CD4-positive, alpha-beta T cell (primary cell): ENCODE results near the gene ZNF765. TPM values are rescaled to one million over a fixed set of nuclear protein-coding genes. Genes with fewer than 3 reads are reported as not detected.
"Not testable (repeated sequence)": the region's sequence is repeated elsewhere in the genome, so short reads cannot be mapped to it uniquely, and the experiment has no call there.

Experiments used
- ATAC-seq: fragments of 200-7000 bp; cut with Tn5 transposase; one replicate; pipeline ENCODE4 v1.10.0; 2022; ENCODE audit warnings: mild to moderate bottlenecking; ENCODE audit not compliant: poor library complexity
- CTCF ChIA-PET: fragments of 350-600 bp; sonication (Branson Sonifier 250); formaldehyde crosslinking; loops from one replicate; lab custom pipeline; 2021; ENCODE audit warnings: antibody characterized with exemption, inconsistent platforms; lab: Charles Lee
- POLR2A ChIA-PET: fragments of 350-600 bp; sonication (Branson Sonifier 250); formaldehyde crosslinking; loops from one replicate; lab custom pipeline; 2021; ENCODE audit warnings: antibody characterized with exemption, inconsistent platforms; lab: Charles Lee
- DNase-seq, 14 experiments: peaks; one replicate each; pipeline ENCODE4 v3.0.0-alpha.2; 2013 to 2020; ENCODE audit warnings: mixed read lengths in 2 of 14
- H3K27ac ChIP-seq, 2 donors: one replicate each; pipeline versions ENCODE4 v1.5.1 to v1.7.0; 2013; ENCODE audit warnings: low read length in 2 of 2, low read depth in 1 of 2, mild to moderate bottlenecking in 1 of 2
- H3K27me3 ChIP-seq, 2 experiments: 1 replicate in 1 of 2; 2 replicates in 1 of 2; pipeline versions ENCODE4 v1.6.1 to v1.7.0; 2013; ENCODE audit warnings: low read length in 2 of 2, control low read depth in 1 of 2, mild to moderate bottlenecking in 1 of 2, moderate library complexity in 1 of 2; ENCODE audit not compliant: insufficient read depth in 2 of 2, control insufficient read depth in 1 of 2
- H3K36me3 ChIP-seq: one replicate; pipeline ENCODE4 v1.6.1; 2013; ENCODE audit warnings: low read length, control low read depth; ENCODE audit not compliant: insufficient read depth
- H3K4me1 ChIP-seq: one replicate; pipeline ENCODE4 v1.6.1; 2013; ENCODE audit warnings: low read length, control low read depth; ENCODE audit not compliant: insufficient read depth
- H3K4me3 ChIP-seq: one replicate; pipeline ENCODE4 v1.5.1; 2013; ENCODE audit warnings: mild to moderate bottlenecking, low read length, moderate library complexity
- H3K9me3 ChIP-seq, 2 experiments: 1 replicate in 1 of 2; 2 replicates in 1 of 2; pipeline versions ENCODE4 v1.6.1 to v1.7.0; 2013; ENCODE audit warnings: low read length in 2 of 2, mild to moderate bottlenecking in 2 of 2, control low read depth in 1 of 2, moderate library complexity in 1 of 2; ENCODE audit not compliant: control insufficient read depth in 1 of 2, insufficient read depth in 1 of 2
- H3K27ac Mint-ChIP-seq: one replicate; pipeline ENCODE4 v1.8.0; 2020; ENCODE audit warnings: mixed read lengths
- H3K27me3 Mint-ChIP-seq: one replicate; pipeline ENCODE4 v1.8.0; 2021; ENCODE audit warnings: mixed read lengths
- H3K36me3 Mint-ChIP-seq: one replicate; pipeline ENCODE4 v1.8.0; 2021; ENCODE audit warnings: low read depth, mixed read lengths
- H3K4me1 Mint-ChIP-seq: one replicate; pipeline ENCODE4 v1.8.0; 2021; ENCODE audit warnings: low read depth, mixed read lengths
- H3K4me3 Mint-ChIP-seq: one replicate; pipeline ENCODE4 v1.8.0; 2020; ENCODE audit warnings: mild to moderate bottlenecking, mixed read lengths
- H3K9me3 Mint-ChIP-seq: one replicate; pipeline ENCODE4 v1.8.0; 2020; ENCODE audit warnings: mixed read lengths
- intact Hi-C, 2 experiments: fragments of 100-400 bp; cut with DNase I in 1 of 2; cut with micrococcal nuclease in 1 of 2; formaldehyde crosslinking; loops; one replicate each; pipeline versions ENCODE4 v1.15.1 to v1.9.0; 2023 to 2025; cut with DNase I, micrococcal nuclease
- total RNA-seq, 174 experiments: library from RNA in 2 of 174; stranded (reverse) in 2 of 174; gene quantifications; one replicate each; pipeline ENCODE4 v1.2.3 and lab custom pipeline; 2021 to 2026
- TF ChIP-seq, protein P1 (sequence below): fragments of 200-600 bp; IDR thresholded peaks from one replicate; pipeline ENCODE4 v1.8.0; 2022; ENCODE audit warnings: antibody characterized with exemption, mild to moderate bottlenecking

The ZNF765 gene
- total RNA-seq, 2 experiments from 2014 or later: 6.7 to 9.0 TPM

DNA sequence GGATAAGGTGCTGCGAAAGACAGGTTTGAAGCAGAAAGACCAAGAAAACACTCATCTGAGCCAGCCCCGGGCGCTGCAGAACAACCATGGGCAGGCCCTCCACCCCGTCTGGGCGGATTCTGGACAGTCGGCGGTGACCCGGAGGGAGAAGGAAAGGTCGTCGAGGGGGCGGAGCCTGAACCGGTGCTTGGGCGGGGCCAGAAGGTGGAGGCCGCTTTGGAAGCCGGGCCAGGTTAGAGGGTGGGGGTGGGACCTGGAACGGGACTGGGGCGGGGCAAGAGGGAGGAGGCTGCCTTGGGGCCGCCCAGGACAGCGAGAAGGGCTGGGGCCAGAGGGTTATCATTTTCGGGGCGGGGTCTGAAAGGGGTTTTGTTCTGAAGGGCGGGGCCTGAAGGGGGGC lies 5.0 kb upstream of the ZNF765 start:
- Histone ChIP-seq H3K4me1 (peaks cover 7% of the 10 kb centered on the region), H3K27me3 (no peaks in the 10 kb centered on the region), H3K36me3 (no peaks in the 10 kb centered on the region), H3K27ac (no peak overlapping the region), H3K4me3 (no peak overlapping the region), H3K9me3 (peaks cover 54 to 58% of the 10 kb centered on the region in 2 experiments)
- H3K27me3 Mint-ChIP-seq: no peaks in the 10 kb centered on the region
- H3K36me3 Mint-ChIP-seq: peaks cover 64% of the 10 kb centered on the region
- intact Hi-C loops: loop anchor here in 1 of 2 experiments (10.0 kb wide), 2 partner anchors 195 to 285 kb away; partner anchors contain the start of genes ZNF160 and ZNF665
- ATAC-seq (no peak), DNase-seq (no peak)
- TF ChIP-seq, protein P1, sequence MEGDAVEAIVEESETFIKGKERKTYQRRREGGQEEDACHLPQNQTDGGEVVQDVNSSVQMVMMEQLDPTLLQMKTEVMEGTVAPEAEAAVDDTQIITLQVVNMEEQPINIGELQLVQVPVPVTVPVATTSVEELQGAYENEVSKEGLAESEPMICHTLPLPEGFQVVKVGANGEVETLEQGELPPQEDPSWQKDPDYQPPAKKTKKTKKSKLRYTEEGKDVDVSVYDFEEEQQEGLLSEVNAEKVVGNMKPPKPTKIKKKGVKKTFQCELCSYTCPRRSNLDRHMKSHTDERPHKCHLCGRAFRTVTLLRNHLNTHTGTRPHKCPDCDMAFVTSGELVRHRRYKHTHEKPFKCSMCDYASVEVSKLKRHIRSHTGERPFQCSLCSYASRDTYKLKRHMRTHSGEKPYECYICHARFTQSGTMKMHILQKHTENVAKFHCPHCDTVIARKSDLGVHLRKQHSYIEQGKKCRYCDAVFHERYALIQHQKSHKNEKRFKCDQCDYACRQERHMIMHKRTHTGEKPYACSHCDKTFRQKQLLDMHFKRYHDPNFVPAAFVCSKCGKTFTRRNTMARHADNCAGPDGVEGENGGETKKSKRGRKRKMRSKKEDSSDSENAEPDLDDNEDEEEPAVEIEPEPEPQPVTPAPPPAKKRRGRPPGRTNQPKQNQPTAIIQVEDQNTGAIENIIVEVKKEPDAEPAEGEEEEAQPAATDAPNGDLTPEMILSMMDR: no peak
- no peak overlapping the region for H3K27ac Mint-ChIP-seq
- ChIA-PET POLR2A (no interaction called here), CTCF (no interaction called here)
- peaks cover 18% of the 10 kb centered on the region for H3K9me3 Mint-ChIP-seq
- peaks cover 7% of the 10 kb centered on the region for H3K4me1 Mint-ChIP-seq
- no peak overlapping the region for H3K4me3 Mint-ChIP-seq

DNA sequence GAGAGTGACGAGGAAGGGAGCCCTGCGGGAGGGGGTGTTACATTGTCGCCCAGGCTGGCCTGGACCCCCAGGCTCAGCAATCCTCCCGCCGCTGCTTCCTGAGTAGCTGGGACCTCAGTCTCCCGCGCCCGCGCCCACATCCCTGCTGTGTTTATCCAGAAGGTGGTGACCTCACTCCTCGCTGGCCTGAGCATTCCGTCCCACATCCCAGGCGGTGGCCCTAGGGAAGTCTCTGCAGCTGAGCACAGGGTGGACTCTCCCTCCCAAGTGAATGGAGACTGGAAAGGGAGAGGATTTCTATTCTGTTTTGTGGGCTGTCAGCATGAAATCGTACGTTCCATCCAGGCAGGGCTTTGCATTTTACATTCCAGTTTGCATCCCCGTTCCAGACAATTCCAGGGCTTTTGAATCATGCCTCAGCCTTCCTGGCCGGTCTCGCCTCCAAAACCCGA lies 401 bp upstream of the ZNF765 start:
- peaks cover 4% of the 10 kb centered on the region for H3K9me3 Mint-ChIP-seq
- peaks cover 13% of the 10 kb centered on the region for H3K4me1 ChIP-seq
- TF ChIP-seq, protein P1: no peak
- intact Hi-C loops: loop anchor here (2.0 to 10.0 kb wide), 5 partner anchors 30 to 290 kb away; partner anchors contain the start of genes ZNF160 (in 1 of the 2), ZNF525 (in 1 of the 2), ZNF665 (in 1 of the 2) and ZNF761 (in 1 of the 2)
- no peak overlapping the region for H3K27ac ChIP-seq
- H3K27me3 Mint-ChIP-seq: no peaks in the 10 kb centered on the region
- H3K36me3 Mint-ChIP-seq: peaks cover 66% of the 10 kb centered on the region
- peaks cover 14 to 33% of the 10 kb centered on the region in 2 experiments for H3K9me3 ChIP-seq
- ATAC-seq (no peak), DNase-seq (peak in 1 of 14 experiments; percentile 4)
- peak overlapping the region; percentile 77 for H3K4me3 ChIP-seq
- CTCF ChIA-PET: no interaction called here
- H3K4me3 Mint-ChIP-seq: peak overlapping the region; percentile 93
- peaks cover 30% of the 10 kb centered on the region for H3K4me1 Mint-ChIP-seq
- H3K27me3 ChIP-seq: no peaks in the 10 kb centered on the region
- H3K27ac Mint-ChIP-seq: peak overlapping the region; percentile 93
- peaks cover 15% of the 10 kb centered on the region for H3K36me3 ChIP-seq
- POLR2A ChIA-PET: interaction anchor here (0.6 to 1.0 kb wide), 3 partner anchors 26 to 126 kb away, joined by 3 to 4 read pairs (median 3); no protein-coding TSS in a partner anchor

DNA sequence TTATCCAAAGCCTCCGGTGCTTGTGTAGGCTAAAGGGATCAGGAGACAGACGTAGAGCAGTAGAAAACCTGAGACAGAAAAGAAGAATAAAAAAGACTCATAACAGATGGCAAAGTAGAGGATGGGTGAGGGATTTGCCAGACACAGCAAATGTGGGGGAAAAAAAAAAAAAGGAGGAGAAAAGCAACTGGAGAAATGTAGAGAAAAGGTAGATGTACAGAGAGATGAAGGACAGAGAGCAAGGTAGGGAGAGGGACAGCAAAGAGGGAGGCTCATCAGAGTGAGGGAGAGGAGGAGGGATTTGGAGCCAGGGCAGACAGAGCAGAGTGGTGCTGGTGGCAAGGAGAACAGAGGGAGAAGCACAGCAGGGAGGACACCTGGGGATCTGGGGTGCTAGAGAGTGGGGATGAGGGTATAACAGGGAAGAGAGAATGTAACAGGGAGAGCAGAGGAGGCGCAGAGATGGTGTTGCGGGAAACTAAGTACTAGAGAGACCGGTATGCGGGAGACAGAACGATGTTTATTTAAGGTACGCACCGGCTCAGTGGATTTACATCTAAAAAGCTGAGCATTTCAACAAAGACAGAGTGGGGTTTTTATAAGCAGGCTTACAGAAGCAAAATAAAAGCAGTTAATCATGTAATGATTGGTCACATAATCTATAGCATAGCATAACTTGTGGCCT lies 1.0 kb downstream of the ZNF765 start:
- POLR2A ChIA-PET, H3K27me3 ChIP-seq, H3K9me3 Mint-ChIP-seq, DNase-seq, H3K27me3 Mint-ChIP-seq, ATAC-seq: not testable (repeated sequence)
- CTCF ChIA-PET: interaction anchor here (1.2 to 1.6 kb wide), 2 partner anchors 29 to 201 kb away, joined by 4 to 5 read pairs; no protein-coding TSS in a partner anchor
- intact Hi-C loops: loop anchor here (1.0 to 10.0 kb wide), 8 partner anchors 31 to 291 kb away; partner anchors contain the start of genes ZNF525 (in 2 of the 2), ZNF761 (in 2 of the 2), ZNF160 (in 1 of the 2) and ZNF665 (in 1 of the 2)
- peaks cover 30% of the 10 kb centered on the region for H3K36me3 ChIP-seq
- Mint-ChIP-seq H3K4me1 (peaks cover 35% of the 10 kb centered on the region), H3K4me3 (peak overlapping the region; percentile 93), H3K27ac (peak overlapping the region; percentile 93), H3K36me3 (peaks cover 67% of the 10 kb centered on the region)
- peak overlapping the region; percentile 77 for H3K4me3 ChIP-seq
- peaks cover 0 to 26% of the 10 kb centered on the region in 2 experiments for H3K9me3 ChIP-seq
- H3K4me1 ChIP-seq: peaks cover 13% of the 10 kb centered on the region
- H3K27ac ChIP-seq: peak overlapping the region; percentile 35 to 65
